Sigmoid colon (tissue), 7 donors: ENCODE results near the gene MUC3A. TPM values are rescaled to one million over a fixed set of nuclear protein-coding genes. Genes with fewer than 3 reads are reported as not detected.
"Not testable (repeated sequence)": the region's sequence is repeated elsewhere in the genome, so short reads cannot be mapped to it uniquely, and the experiment has no call there.

Source experiments
- DNase-seq: peaks from one replicate; pipeline ENCODE4 v3.0.0-alpha.2; 2019
- H3K27ac ChIP-seq, 4 donors: fragments of 200-600 bp; sonication (generic); one replicate each; pipeline ENCODE4 v1.5.1; 2016 to 2019; ENCODE audit warnings: mild to moderate bottlenecking in 1 of 4
- H3K27me3 ChIP-seq, 3 donors: fragments of 200-600 bp; sonication (generic); one replicate each; pipeline ENCODE4 v1.5.1; 2019; ENCODE audit warnings: mild to moderate bottlenecking in 1 of 3
- H3K36me3 ChIP-seq, 4 donors: fragments of 200-600 bp; sonication (generic); one replicate each; pipeline ENCODE4 v1.5.1; 2016 to 2019
- H3K4me1 ChIP-seq, 4 donors: fragments of 200-600 bp; sonication (generic); one replicate each; pipeline ENCODE4 v1.5.1; 2017 to 2019
- H3K4me3 ChIP-seq, 4 donors: fragments of 200-600 bp; sonication (generic); one replicate each; pipeline ENCODE4 v1.5.1; 2017 to 2019; ENCODE audit warnings: mild to moderate bottlenecking in 2 of 4, moderate library complexity in 1 of 4
- H3K9me3 ChIP-seq, 4 donors: fragments of 200-600 bp in 3 of 4; sonication (generic) in 3 of 4; one replicate each; pipeline versions ENCODE4 v1.5.1 to v1.6.1; 2013 to 2019
- CTCF ChIP-seq, 4 experiments: fragments of 450-650 bp in 3 of 4; fragments of 200-600 bp in 1 of 4; IDR thresholded peaks; one replicate each; pipeline ENCODE4 v1.5.1; 2016 to 2019; ENCODE audit warnings: antibody characterized with exemption in 4 of 4, mild to moderate bottlenecking in 3 of 4, moderate library complexity in 2 of 4
- EP300 ChIP-seq, 4 donors: sonication (generic); formaldehyde crosslinking; IDR thresholded peaks; one replicate each; pipeline ENCODE4 v1.6.1; 2017; ENCODE audit warnings: antibody characterized with exemption in 4 of 4
- POLR2A ChIP-seq, 2 donors: fragments of 450-650 bp; IDR thresholded peaks; one replicate each; pipeline ENCODE4 v1.6.1; 2016; ENCODE audit warnings: antibody characterized with exemption in 2 of 2, mild to moderate bottlenecking in 2 of 2, moderate library complexity in 2 of 2
- POLR2AphosphoS5 ChIP-seq, 4 donors: sonication (generic); formaldehyde crosslinking; IDR thresholded peaks; one replicate each; pipeline ENCODE4 v1.6.1; 2017; ENCODE audit warnings: antibody characterized with exemption in 4 of 4
- WGBS, 2 donors: extraction: QIAGEN DNeasy Blood & Tissue Kit; methylation state at CpG; one replicate each; pipeline ENCODE4 v1.1.7; 2013; 5-methylcytosine and 5-hydroxymethylcytosine counted together
- intact Hi-C: fragments of 100-400 bp; cut with DNase I; formaldehyde crosslinking; loops from one replicate; pipeline ENCODE4 v1.15.1; 2023
- polyA plus RNA-seq, 3 donors: library from polyadenylated mRNA; stranded (reverse); fragments of 200-250 nt; gene quantifications; one replicate each; pipeline ENCODE4 v1.2.3, GENCODE V29; 2013
- total RNA-seq, 4 donors: library from RNA; depleted of rRNA; stranded (reverse); fragments of >200 nt; gene quantifications; one replicate each; pipeline ENCODE4 v1.1.0, GENCODE V29; 2016
- donor health status: healthy with polysubstance abuse.
- donor health status: Bipolar disorder and iron deficiency.
- donor health status: healthy.

MUC3A gene
- total and polyA plus RNA-seq, 7 donors, result 0.71 to 78.8 (median 60.4) TPM; not detected in 2

- no peak overlapping the region for H3K27ac ChIP-seq
- no peaks in the 10 kb centered on the region for H3K4me1 ChIP-seq
- intact Hi-C loops, result no loop called here
- TF ChIP-seq POLR2AphosphoS5 (IDR thresholded peaks at IDR 0.05) (no peak), POLR2A (IDR thresholded peaks at IDR 0.05) (no peak), EP300 (IDR thresholded peaks at IDR 0.05) (no peak), CTCF (IDR thresholded peaks at IDR 0.05) (no peak)
- H3K9me3 ChIP-seq, result no peaks in the 10 kb centered on the region
- no peaks in the 10 kb centered on the region for H3K27me3 ChIP-seq
- WGBS, 2 donors, result 96 to 98% methylated on average over 5 of the region's 5 CpGs
- H3K36me3 ChIP-seq, result no peaks in the 10 kb centered on the region
- no peak for DNase-seq
- no peak overlapping the region for H3K4me3 ChIP-seq
Observed at GRCh38 chr7:100908512-100908911, 40.8 kb upstream of the MUC3A start.

- H3K4me3 ChIP-seq, H3K36me3 ChIP-seq, DNase-seq, H3K9me3 ChIP-seq, H3K27me3 ChIP-seq, H3K4me1 ChIP-seq, intact Hi-C loops, H3K27ac ChIP-seq: not testable (repeated sequence)
- 19 to 46% methylated on average over 7 of the region's 7 CpGs for WGBS, 2 donors
Observed at GRCh38 chr7:100910443-100910842, 38.9 kb upstream of the MUC3A start.

GRCh38 chr7:100911484-100911883 is 37.9 kb upstream of the MUC3A start:
- no peaks in the 10 kb centered on the region for H3K9me3 ChIP-seq
- H3K4me1 ChIP-seq, result no peaks in the 10 kb centered on the region
- peaks cover 0 to 6% (median 5%) of the 10 kb centered on the region in 3 donors for H3K27me3 ChIP-seq
- H3K36me3 ChIP-seq, result no peaks in the 10 kb centered on the region
- 38 to 85% methylated on average over 3 of the region's 3 CpGs for WGBS, 2 donors
- H3K4me3 ChIP-seq, result no peak overlapping the region
- intact Hi-C loops, result no loop called here
- DNase-seq, result no peak
- no peak overlapping the region for H3K27ac ChIP-seq
- TF ChIP-seq CTCF (IDR thresholded peaks at IDR 0.05) (no peak), POLR2AphosphoS5 (IDR thresholded peaks at IDR 0.05) (no peak), POLR2A (IDR thresholded peaks at IDR 0.05) (no peak), EP300 (IDR thresholded peaks at IDR 0.05) (no peak)

- Histone ChIP-seq H3K36me3 (no peaks in the 10 kb centered on the region), H3K4me1 (no peaks in the 10 kb centered on the region), H3K4me3 (no peak overlapping the region), H3K9me3 (no peaks in the 10 kb centered on the region), H3K27ac (no peak overlapping the region), H3K27me3 (peaks cover 0 to 10% (median 5%) of the 10 kb centered on the region in 3 donors)
- intact Hi-C loops, result no loop called here
- no peak for DNase-seq
- 85 to 92% methylated on average over 15 of the region's 15 CpGs for WGBS, 2 donors
- no peak for TF ChIP-seq POLR2AphosphoS5 (IDR thresholded peaks at IDR 0.05)
- no peak for TF ChIP-seq EP300 (IDR thresholded peaks at IDR 0.05)
- TF ChIP-seq POLR2A (IDR thresholded peaks at IDR 0.05), result no peak
- TF ChIP-seq CTCF (IDR thresholded peaks at IDR 0.05), result no peak
Observed at GRCh38 chr7:100914208-100914878, 35.0 kb upstream of the MUC3A start.

- no peak for DNase-seq
- H3K4me1 ChIP-seq, result no peaks in the 10 kb centered on the region
- H3K27me3 ChIP-seq, result peaks cover 0 to 10% (median 5%) of the 10 kb centered on the region in 3 donors
- H3K27ac ChIP-seq, result no peak overlapping the region
- intact Hi-C loops, result no loop called here
- no peak overlapping the region for H3K4me3 ChIP-seq
- no peaks in the 10 kb centered on the region for H3K9me3 ChIP-seq
- WGBS, 2 donors, result 86 to 91% methylated on average over 8 of the region's 8 CpGs
- TF ChIP-seq POLR2AphosphoS5 (IDR thresholded peaks at IDR 0.05), result no peak
- no peak for TF ChIP-seq CTCF (IDR thresholded peaks at IDR 0.05)
- TF ChIP-seq EP300 (IDR thresholded peaks at IDR 0.05), result no peak
- TF ChIP-seq POLR2A (IDR thresholded peaks at IDR 0.05), result no peak
- H3K36me3 ChIP-seq, result no peaks in the 10 kb centered on the region
Observed at GRCh38 chr7:100914879-100915447, 34.4 kb upstream of the MUC3A start.

- H3K36me3 ChIP-seq, H3K4me3 ChIP-seq, H3K4me1 ChIP-seq, H3K27ac ChIP-seq, H3K9me3 ChIP-seq, H3K27me3 ChIP-seq, DNase-seq, intact Hi-C loops: not testable (repeated sequence)
- 91 to 94% methylated on average over 5 of the region's 5 CpGs for WGBS, 2 donors
Observed at GRCh38 chr7:100919335-100919734, 30.0 kb upstream of the MUC3A start.

GRCh38 chr7:100919779-100920437 is 29.4 kb upstream of the MUC3A start:
- DNase-seq, H3K36me3 ChIP-seq, H3K27me3 ChIP-seq, H3K4me1 ChIP-seq, intact Hi-C loops, H3K27ac ChIP-seq, H3K4me3 ChIP-seq, H3K9me3 ChIP-seq: not testable (repeated sequence)
- 88 to 89% methylated on average over 9 of the region's 9 CpGs for WGBS, 2 donors
